ENCODE data around the gene KNCN. TPM values are rescaled to one million over a fixed set of nuclear protein-coding genes. Genes with fewer than 3 reads are reported as not detected.

KNCN gene
- not detected in 2 replicates for total RNA-seq
- long read RNA-seq, result 0 reads

DNA sequence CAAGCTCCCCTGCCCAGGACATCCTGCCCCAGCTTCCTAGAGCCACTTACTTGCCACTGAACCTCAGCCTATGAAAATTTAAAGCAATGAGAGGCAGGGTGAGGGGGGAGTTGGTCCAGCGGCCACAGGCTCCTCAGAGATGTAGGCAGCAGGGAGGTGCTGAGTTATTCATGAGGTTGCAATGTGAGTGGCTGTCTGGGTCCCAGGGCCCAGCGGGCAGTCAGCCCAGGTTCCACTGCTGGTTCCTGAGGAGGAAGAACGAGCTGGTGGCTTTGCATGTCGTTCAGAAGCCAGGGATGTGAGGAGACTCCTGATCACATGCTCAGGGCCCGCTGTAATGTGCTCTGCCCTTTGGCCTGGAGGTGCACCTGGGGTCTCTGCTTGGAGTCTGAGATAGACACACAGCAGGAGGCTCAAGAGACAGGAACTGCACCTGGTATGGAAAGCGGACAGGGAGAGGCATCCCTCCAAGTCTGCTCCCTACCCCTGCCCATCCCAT is at the start of gene KNCN:
Gene KNCN (minus strand): TSS at position 51 of the 499 bp plus-strand sequence. CDS start 432 bp downstream, outside the sequence.
- no peak for DNase-seq (ENCODE audit: low spot score, unreplicated experiment)
- TF ChIP-seq, protein P1, sequence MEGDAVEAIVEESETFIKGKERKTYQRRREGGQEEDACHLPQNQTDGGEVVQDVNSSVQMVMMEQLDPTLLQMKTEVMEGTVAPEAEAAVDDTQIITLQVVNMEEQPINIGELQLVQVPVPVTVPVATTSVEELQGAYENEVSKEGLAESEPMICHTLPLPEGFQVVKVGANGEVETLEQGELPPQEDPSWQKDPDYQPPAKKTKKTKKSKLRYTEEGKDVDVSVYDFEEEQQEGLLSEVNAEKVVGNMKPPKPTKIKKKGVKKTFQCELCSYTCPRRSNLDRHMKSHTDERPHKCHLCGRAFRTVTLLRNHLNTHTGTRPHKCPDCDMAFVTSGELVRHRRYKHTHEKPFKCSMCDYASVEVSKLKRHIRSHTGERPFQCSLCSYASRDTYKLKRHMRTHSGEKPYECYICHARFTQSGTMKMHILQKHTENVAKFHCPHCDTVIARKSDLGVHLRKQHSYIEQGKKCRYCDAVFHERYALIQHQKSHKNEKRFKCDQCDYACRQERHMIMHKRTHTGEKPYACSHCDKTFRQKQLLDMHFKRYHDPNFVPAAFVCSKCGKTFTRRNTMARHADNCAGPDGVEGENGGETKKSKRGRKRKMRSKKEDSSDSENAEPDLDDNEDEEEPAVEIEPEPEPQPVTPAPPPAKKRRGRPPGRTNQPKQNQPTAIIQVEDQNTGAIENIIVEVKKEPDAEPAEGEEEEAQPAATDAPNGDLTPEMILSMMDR (IDR thresholded peaks at IDR 0.05; ENCODE audit: unreplicated experiment), result no peak
- Mint-ChIP-seq H3K9me3 (ENCODE audit: low read depth) (no peaks in the 10 kb centered on the region), H3K4me1 (ENCODE audit: low read depth) (no peaks in the 10 kb centered on the region), H3K4me3 (ENCODE audit: low read depth) (no peak within 1 kb of the TSS), H3K27ac (no peak within 1 kb of the TSS), H3K36me3 (ENCODE audit: insufficient read depth) (no peaks in the 10 kb centered on the region), H3K27me3 (peaks cover 42% of the 10 kb centered on the region)

DNA sequence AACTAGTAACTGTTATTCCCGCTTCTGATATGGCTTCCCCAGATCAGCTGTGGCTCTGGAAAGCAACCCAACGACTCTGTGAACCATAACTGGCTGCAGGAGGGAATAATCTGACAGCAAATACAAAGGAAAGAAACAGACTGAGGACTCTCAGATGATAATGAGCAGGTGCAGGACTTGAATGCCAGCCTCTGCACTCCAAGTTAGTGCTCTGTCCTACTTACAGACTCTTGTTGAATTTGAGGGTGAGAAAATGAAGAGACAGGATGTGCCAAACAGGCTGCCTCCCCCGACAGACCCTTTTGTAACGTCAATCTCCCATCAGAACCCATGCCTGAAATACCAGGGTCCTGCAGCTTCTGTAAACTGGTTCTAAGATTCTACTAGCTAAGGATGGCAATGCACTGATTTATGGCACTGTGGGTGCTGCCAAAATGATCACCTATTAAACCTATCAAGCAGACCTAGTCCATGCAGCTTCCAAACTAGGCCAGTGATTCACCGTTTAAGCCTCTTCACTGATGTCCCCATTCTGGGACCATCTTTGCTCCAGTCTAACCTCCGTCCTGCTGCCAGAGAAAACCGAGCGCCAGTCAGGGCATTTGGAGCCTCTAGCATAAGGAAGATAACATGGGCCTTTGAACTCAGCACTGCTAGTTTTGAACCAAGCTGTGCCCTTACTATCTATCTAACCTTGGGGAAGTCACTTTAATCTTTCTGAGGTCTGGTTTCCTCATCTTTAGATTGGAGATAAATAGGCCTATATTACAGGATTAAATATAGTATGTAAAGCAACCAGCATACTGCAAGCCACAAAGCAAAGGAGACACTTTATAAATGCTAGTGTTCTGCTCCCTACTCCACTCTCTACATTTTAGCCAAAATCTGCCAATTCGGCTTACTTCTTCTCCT is 47.9 kb upstream of the KNCN start:
- Mint-ChIP-seq H3K9me3 (ENCODE audit: low read depth) (no peaks in the 10 kb centered on the region), H3K36me3 (ENCODE audit: insufficient read depth) (no peaks in the 10 kb centered on the region), H3K4me3 (ENCODE audit: low read depth) (no peak overlapping the region), H3K4me1 (ENCODE audit: low read depth) (peaks cover 21% of the 10 kb centered on the region), H3K27ac (no peak overlapping the region), H3K27me3 (no peaks in the 10 kb centered on the region)
- DNase-seq (ENCODE audit: low spot score, unreplicated experiment), result no peak
- TF ChIP-seq, protein P1 (IDR thresholded peaks at IDR 0.05; ENCODE audit: unreplicated experiment), result no peak

DNA sequence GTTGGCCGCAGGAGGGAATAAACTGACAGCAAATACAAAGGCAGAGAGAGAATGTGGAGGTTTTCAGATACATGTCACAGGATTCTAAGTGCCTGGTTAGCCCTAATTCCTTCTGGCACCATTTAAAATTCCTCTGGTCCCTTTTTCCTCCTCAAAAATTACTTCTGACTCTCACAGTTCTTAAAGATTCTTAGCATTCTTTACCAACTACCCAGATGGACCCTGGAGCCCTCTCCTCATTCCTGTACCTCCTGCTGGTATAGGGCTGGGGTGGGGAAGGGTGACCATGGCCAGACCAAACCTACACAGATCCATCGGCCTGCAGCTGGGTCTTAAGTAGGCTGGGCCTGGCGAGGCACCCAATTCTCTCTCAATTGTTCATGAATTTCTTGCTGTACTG is 45.4 kb upstream of the KNCN start:
- H3K27ac Mint-ChIP-seq, result no peak overlapping the region
- TF ChIP-seq, protein P1 (IDR thresholded peaks at IDR 0.05; ENCODE audit: unreplicated experiment), result no peak
- H3K9me3 Mint-ChIP-seq (ENCODE audit: low read depth), result no peaks in the 10 kb centered on the region
- H3K27me3 Mint-ChIP-seq, result no peaks in the 10 kb centered on the region
- peaks cover 8% of the 10 kb centered on the region for H3K36me3 Mint-ChIP-seq (ENCODE audit: insufficient read depth)
- H3K4me3 Mint-ChIP-seq (ENCODE audit: low read depth), result no peak overlapping the region
- no peak for DNase-seq (ENCODE audit: low spot score, unreplicated experiment)
- H3K4me1 Mint-ChIP-seq (ENCODE audit: low read depth), result peaks cover 14% of the 10 kb centered on the region

DNA sequence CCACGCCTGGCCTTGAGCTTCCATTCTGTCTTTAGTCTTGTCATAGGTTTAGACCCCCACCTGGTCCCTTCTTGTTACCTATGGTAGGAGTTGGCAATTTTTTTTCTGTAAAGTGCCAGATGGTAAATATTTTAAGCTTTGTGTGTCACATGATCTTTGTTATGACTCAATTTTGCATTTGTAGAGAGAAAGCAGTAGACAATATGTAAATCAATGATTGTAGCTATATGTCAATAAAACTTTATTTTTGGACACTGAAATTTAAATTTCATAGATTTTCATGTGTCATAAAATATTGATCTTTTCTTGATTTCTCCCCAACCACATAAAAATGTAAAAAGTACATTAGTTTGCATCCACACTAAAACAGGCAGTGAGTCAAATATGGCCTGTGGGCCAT is 44.6 kb upstream of the KNCN start:
- Mint-ChIP-seq H3K4me1 (ENCODE audit: low read depth) (peaks cover 6% of the 10 kb centered on the region), H3K36me3 (ENCODE audit: insufficient read depth) (peaks cover 8% of the 10 kb centered on the region), H3K9me3 (ENCODE audit: low read depth) (no peaks in the 10 kb centered on the region), H3K4me3 (ENCODE audit: low read depth) (no peak overlapping the region), H3K27me3 (no peaks in the 10 kb centered on the region), H3K27ac (no peak overlapping the region)
- TF ChIP-seq, protein P1 (IDR thresholded peaks at IDR 0.05; ENCODE audit: unreplicated experiment), result no peak
- no peak for DNase-seq (ENCODE audit: low spot score, unreplicated experiment)

DNA sequence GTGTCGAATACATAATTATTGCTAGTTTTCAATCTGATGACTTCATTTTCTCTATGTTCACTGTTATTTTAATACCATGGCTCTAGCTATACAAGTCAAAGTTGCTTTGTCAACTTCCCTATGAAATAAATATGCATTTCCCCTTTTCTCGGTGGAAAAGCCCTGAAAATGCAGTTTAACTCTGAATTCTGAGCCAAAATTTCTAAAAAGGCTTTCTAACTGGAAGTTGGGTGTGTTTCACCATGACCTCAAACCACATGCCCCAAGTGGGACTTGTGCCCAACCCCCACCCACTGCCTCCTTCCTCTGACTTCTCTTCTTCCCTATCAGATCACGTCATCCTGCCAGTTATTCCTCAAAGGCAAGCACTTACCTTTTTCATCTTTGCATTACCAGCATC is 43.7 kb upstream of the KNCN start:
- DNase-seq (ENCODE audit: low spot score, unreplicated experiment), result no peak
- Mint-ChIP-seq H3K4me1 (ENCODE audit: low read depth) (peaks cover 4% of the 10 kb centered on the region), H3K4me3 (ENCODE audit: low read depth) (no peak overlapping the region), H3K9me3 (ENCODE audit: low read depth) (no peaks in the 10 kb centered on the region), H3K27ac (no peak overlapping the region), H3K36me3 (ENCODE audit: insufficient read depth) (peaks cover 10% of the 10 kb centered on the region), H3K27me3 (no peaks in the 10 kb centered on the region)
- TF ChIP-seq, protein P1 (IDR thresholded peaks at IDR 0.05; ENCODE audit: unreplicated experiment), result no peak

Data from progenitor cell of endocrine pancreas (in vitro differentiated cells).